OCI-LY7 (cell line): ENCODE measurements around the gene PRR7.

Source experiments
- CTCF ChIP-seq: fragments of 200-600 bp; sonication (generic); conservative IDR thresholded peaks from 2 replicates; pipeline ENCODE4 v1.5.1; 2014; ENCODE audit warnings: mild to moderate bottlenecking, antibody characterized with exemption, low read length, moderate library complexity, mixed read lengths
- EZH2phosphoT487 ChIP-seq: fragments of 200-600 bp; sonication (generic); IDR thresholded peaks from 2 replicates; pipeline ENCODE4 v1.6.1; 2018; ENCODE audit warnings: low read depth, borderline replicate concordance, mild to moderate bottlenecking, mixed run types, antibody characterized with exemption, low read length, moderate library complexity, mixed read lengths

GRCh38 chr5:177468685-177469628, 22.3 kb downstream of the PRR7 start:
- no peak for TF ChIP-seq CTCF
- TF ChIP-seq EZH2phosphoT487 = no peak
